DND-41 (cell line): ENCODE measurements around the gene ABCA7.

ENCODE experiments used
- ATAC-seq: fragments of 200-7000 bp; cut with Tn5 transposase; 3 replicates; pipeline ENCODE4 v1.9.1; 2021; ENCODE audit warnings: low read depth; ENCODE audit not compliant: insufficient read depth
- DNase-seq: peaks from one replicate; pipeline ENCODE4 v3.0.0-alpha.2; 2020
- H2AFZ ChIP-seq: 2 replicates; pipeline ENCODE4 v1.6.0; 2012; ENCODE audit warnings: low read depth, low read length
- H3K27ac ChIP-seq: 2 replicates; pipeline ENCODE4 v1.5.1; 2012; ENCODE audit warnings: low read length, inconsistent platforms
- H3K27me3 ChIP-seq: fragments of 200-600 bp; sonication (generic); 2 replicates; pipeline ENCODE4 v1.6.0; 2012; ENCODE audit warnings: low read length, mild to moderate bottlenecking, inconsistent platforms; ENCODE audit not compliant: insufficient read depth, poor library complexity
- H3K36me3 ChIP-seq: 2 replicates; pipeline ENCODE4 v1.5.1; 2012; ENCODE audit warnings: low read length, inconsistent platforms; ENCODE audit not compliant: insufficient read depth
- H3K4me1 ChIP-seq: 2 replicates; pipeline ENCODE4 v1.5.1; 2012; ENCODE audit warnings: mild to moderate bottlenecking, low read length; ENCODE audit not compliant: insufficient read depth
- H3K4me2 ChIP-seq: 2 replicates; pipeline ENCODE4 v1.6.0; 2012; ENCODE audit warnings: mild to moderate bottlenecking, moderate library complexity, low read length, inconsistent platforms; ENCODE audit not compliant: insufficient read depth
- H3K4me3 ChIP-seq, 2 experiments: fragments of 200-600 bp in 1 of 2; shearing (Covaris generic) in 1 of 2; 2 replicates each; pipeline ENCODE4 v1.5.1; 2012 to 2016; ENCODE audit warnings: inconsistent platforms in 2 of 2, low read length in 2 of 2, mild to moderate bottlenecking in 2 of 2, low read depth in 1 of 2, moderate library complexity in 1 of 2
- H3K79me2 ChIP-seq: 2 replicates; pipeline ENCODE4 v1.6.0; 2012; ENCODE audit warnings: low read length, inconsistent platforms; ENCODE audit not compliant: insufficient read depth
- H3K9ac ChIP-seq: 2 replicates; pipeline ENCODE4 v1.6.0; 2012; ENCODE audit warnings: low read depth, mild to moderate bottlenecking, inconsistent platforms, low read length, moderate library complexity
- H3K9me3 ChIP-seq: 2 replicates; pipeline ENCODE4 v1.5.1; 2012; ENCODE audit warnings: low read length, moderate library complexity, mild to moderate bottlenecking, inconsistent platforms; ENCODE audit not compliant: insufficient read depth, severe bottlenecking
- H4K20me1 ChIP-seq: 2 replicates; pipeline ENCODE4 v1.6.0; 2012; ENCODE audit warnings: low read length; ENCODE audit not compliant: insufficient read depth
- EZH2 ChIP-seq: IDR thresholded peaks from 3 replicates; pipeline ENCODE4 v1.6.1; 2012; ENCODE audit warnings: borderline replicate concordance, low read depth, mild to moderate bottlenecking, moderate library complexity, low read length, inconsistent platforms; ENCODE audit not compliant: severe bottlenecking
- TF ChIP-seq, protein P1 (sequence below): IDR thresholded peaks from 2 replicates; pipeline ENCODE4 v1.5.1; 2012; ENCODE audit warnings: borderline replicate concordance, low read length, moderate library complexity, mild to moderate bottlenecking; ENCODE audit not compliant: poor library complexity, severe bottlenecking; ENCODE audit errors: extremely low read depth

Gene ABCA7

DNA sequence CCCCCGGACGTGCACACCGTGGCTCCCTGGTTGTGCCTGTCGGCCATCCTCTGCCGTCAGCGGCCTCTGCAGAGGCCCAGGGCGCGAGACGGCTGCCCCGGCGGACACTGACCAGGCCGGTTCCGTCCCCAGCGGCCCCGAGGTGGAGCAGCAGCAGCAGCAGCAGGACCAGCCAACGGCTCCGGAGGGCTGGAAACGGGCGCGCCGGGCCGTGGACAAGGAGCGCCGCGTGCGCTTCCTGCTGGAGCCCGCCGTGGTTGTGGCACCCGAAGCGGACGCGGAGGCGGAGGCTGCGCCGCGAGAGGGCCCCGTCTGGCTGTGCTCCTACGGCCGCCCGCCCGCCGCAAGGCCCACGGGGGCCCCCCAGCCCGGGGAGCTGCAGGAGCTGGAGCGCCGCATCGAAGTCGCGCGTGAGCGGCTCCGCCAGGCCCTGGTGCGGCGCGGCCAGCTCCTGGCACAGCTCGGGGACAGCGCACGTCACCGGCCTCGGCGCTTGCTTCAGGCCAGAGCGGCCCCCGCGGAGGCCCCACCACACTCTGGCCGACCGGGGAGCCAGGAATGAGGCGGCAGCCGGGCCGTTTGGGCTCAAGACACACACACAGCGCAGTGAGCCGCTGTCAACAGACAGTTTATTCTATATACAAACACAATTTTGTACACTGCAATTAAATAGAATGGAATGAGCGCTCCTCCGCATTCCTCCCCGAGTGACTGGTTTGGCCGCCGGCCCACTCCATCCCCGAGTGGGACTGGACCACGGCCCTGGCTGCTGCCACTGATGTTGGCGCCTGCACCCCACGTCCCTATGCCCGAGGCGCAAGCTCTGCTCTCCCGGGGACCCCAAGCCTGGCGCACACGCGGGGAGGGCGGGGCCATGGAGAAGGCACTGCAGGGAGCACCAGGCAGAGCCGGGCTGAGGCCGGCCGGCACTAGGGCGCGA is 30.6 kb upstream of the ABCA7 start:
- no peak overlapping the region for H3K4me3 ChIP-seq
- no peak overlapping the region for H3K4me2 ChIP-seq
- no peak overlapping the region for H3K27ac ChIP-seq
- no peak overlapping the region for H3K9ac ChIP-seq
- no peak for DNase-seq
- no peaks in the 10 kb centered on the region for H3K4me1 ChIP-seq
- H2AFZ ChIP-seq, result no peak overlapping the region
- ATAC-seq, result no peak
- H3K27me3 ChIP-seq, result no peaks in the 10 kb centered on the region
- no peak for TF ChIP-seq EZH2
- TF ChIP-seq, protein P1, sequence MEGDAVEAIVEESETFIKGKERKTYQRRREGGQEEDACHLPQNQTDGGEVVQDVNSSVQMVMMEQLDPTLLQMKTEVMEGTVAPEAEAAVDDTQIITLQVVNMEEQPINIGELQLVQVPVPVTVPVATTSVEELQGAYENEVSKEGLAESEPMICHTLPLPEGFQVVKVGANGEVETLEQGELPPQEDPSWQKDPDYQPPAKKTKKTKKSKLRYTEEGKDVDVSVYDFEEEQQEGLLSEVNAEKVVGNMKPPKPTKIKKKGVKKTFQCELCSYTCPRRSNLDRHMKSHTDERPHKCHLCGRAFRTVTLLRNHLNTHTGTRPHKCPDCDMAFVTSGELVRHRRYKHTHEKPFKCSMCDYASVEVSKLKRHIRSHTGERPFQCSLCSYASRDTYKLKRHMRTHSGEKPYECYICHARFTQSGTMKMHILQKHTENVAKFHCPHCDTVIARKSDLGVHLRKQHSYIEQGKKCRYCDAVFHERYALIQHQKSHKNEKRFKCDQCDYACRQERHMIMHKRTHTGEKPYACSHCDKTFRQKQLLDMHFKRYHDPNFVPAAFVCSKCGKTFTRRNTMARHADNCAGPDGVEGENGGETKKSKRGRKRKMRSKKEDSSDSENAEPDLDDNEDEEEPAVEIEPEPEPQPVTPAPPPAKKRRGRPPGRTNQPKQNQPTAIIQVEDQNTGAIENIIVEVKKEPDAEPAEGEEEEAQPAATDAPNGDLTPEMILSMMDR, result no peak
- peaks cover 52% of the 10 kb centered on the region for H3K36me3 ChIP-seq
- H3K79me2 ChIP-seq, result peaks cover 15% of the 10 kb centered on the region
- no peaks in the 10 kb centered on the region for H3K9me3 ChIP-seq
- H4K20me1 ChIP-seq, result peaks cover 35% of the 10 kb centered on the region

DNA sequence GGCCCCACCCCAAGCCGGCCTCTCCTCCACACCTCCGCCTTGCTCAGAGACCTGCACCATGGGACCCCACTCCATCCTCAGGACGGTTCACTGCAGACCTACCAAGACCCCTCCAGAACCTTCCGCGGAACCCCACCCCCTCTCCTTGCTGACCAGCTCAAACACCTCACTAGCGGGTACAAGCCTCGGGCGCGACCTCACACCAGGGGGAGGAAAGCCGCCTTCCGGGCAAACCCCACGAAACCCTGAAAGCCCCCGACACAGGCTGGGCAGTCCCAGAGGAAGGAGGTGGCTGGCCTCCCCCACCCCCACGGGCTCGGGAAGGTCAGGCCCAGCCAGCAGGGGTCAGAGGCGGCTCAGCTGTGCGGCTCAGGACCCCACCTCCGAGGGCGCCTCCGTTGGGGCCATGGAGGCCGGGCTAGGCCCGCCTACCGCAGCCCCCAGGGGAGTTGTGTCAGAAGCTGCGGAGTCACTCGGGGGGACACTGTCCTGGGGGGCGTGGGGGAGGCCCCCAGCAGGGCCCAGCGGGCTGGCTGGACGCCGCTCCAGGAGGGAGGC is 29.8 kb upstream of the ABCA7 start:
- Histone ChIP-seq H3K4me1 (0 out of 2 replicates have a peak, but pooled peaks cover under 1% of the 10 kb centered on the region), H3K4me3 (no peak overlapping the region), H3K27me3 (no peaks in the 10 kb centered on the region), H3K79me2 (peaks cover 22% of the 10 kb centered on the region), H3K27ac (no peak overlapping the region), H4K20me1 (peaks cover 43% of the 10 kb centered on the region), H2AFZ (no peak overlapping the region), H3K4me2 (no peak overlapping the region), H3K9me3 (no peaks in the 10 kb centered on the region), H3K9ac (no peak overlapping the region), H3K36me3 (peaks cover 59% of the 10 kb centered on the region)
- DNase-seq, result no peak
- ATAC-seq, result no peak
- TF ChIP-seq, protein P1, result no peak
- no peak for TF ChIP-seq EZH2

DNA sequence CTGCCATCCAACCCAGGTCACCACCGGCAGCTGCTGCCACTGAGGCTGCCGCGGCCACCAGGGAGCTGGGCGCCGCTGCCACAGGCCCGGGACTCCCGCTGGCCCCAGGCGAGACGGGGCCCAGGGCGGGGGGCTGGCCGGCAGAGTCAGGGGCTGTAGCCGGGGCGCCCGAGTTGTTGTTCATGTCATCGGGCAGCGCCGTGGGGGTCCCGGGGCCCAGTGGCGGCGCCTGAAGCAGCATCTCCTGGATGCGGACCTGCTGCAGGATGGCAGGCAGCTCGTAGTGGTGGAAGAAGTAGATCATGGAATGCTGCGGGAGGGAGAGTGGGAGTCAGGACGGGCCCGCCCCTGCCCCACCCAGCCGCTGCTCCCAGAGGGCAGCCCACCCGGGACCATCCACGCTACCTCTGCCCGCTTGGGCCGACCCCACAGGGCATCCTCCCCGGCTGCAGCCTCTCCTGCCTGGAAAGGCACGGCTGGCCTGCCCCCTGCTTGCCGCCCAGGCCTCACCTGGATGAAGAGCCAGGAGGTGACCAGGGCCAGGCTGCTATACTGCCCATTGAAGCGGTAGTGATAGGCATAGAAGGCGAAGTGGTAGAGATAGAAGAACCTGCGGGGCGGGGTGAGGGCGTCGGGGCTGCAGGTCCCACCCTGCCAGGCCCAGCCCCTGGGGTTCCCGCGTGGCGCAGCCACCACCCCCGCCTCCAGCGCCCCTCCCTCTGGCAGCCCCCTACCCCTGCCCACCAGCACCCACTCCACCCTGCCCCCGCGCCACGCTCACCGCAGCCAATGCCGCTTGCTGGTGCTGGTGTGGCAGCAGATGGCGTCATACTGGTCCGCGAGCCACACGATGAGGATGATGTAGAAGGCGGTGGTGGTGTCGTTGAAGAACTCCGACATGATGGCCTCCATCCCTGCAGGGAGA is 29.1 kb upstream of the ABCA7 start:
- H3K9ac ChIP-seq, result no peak overlapping the region
- no peak overlapping the region for H3K27ac ChIP-seq
- TF ChIP-seq, protein P1, result no peak
- no peak for TF ChIP-seq EZH2
- DNase-seq, result no peak
- H3K27me3 ChIP-seq, result no peaks in the 10 kb centered on the region
- no peak overlapping the region for H3K4me2 ChIP-seq
- peaks cover 30% of the 10 kb centered on the region for H3K79me2 ChIP-seq
- no peak overlapping the region for H2AFZ ChIP-seq
- H3K36me3 ChIP-seq, result peaks cover 67% of the 10 kb centered on the region
- no peak for ATAC-seq
- H3K4me1 ChIP-seq, result 0 out of 2 replicates have a peak, but pooled peaks cover 2% of the 10 kb centered on the region
- no peak overlapping the region for H3K4me3 ChIP-seq
- H3K9me3 ChIP-seq, result no peaks in the 10 kb centered on the region
- H4K20me1 ChIP-seq, result peaks cover 51% of the 10 kb centered on the region
